AG08395 (cell line): ENCODE results near the gene ANXA10.
A peak's percentile ranks its signal among the peaks of the same experiment; 100 is the strongest.
"Not testable (repeated sequence)": the region's sequence is repeated elsewhere in the genome, so short reads cannot be mapped to it uniquely, and the experiment has no call there.

ENCODE experiments used
- DNase-seq: peaks from one replicate; pipeline ENCODE4 v3.0.0; 2012; ENCODE audit warnings: mixed read lengths, low spot score

Gene ANXA10, protein sequence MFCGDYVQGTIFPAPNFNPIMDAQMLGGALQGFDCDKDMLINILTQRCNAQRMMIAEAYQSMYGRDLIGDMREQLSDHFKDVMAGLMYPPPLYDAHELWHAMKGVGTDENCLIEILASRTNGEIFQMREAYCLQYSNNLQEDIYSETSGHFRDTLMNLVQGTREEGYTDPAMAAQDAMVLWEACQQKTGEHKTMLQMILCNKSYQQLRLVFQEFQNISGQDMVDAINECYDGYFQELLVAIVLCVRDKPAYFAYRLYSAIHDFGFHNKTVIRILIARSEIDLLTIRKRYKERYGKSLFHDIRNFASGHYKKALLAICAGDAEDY

DNA sequence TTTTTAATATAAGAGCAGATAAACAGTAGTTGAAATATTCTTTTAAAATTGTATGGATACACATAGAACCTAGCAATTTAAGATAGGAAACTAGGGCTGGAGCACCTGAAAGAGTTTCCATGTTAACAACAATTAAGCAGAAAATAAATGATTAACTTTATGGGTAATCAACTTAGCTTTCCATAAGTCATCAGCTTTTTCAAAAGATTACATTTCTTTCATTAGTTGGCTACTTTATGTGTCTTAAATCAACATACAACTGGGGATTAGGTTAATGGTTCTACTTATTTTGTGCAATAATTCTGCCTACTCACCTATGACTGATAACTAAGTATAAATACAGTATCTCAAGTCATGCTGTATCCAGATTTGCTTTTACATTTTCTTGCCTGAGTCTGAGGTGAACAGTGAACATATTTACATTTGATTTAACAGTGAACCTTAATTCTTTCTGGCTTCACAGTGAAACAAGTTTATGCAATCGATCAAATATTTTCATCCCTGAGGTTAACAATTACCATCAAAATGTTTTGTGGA, at the start of gene ANXA10:
ANXA10 (plus strand) TSS at position 362 of the 537 bp plus-strand sequence; CDS start at position 526, 164 bp downstream.
- DNase-seq, result no peak

DNA sequence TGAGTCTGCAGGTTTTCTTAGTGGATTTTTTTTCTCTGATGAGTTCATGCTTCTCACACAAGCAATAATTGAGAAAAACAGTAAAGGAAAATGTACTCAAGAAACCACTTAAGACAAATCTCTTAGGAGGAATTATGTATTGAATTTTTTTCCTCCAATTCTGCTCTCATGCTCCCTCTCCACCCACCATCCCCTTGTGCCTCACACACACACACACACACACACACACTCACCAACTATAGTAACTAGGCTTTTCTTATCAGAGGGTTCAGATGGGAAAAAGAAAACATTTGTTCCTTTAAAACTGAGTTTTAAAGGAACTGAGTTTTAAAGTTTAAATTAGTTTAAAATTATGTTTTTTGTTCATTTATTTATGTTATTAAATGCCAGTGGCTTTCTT, 47.0 kb upstream of the ANXA10 start:
- no peak for DNase-seq

DNA sequence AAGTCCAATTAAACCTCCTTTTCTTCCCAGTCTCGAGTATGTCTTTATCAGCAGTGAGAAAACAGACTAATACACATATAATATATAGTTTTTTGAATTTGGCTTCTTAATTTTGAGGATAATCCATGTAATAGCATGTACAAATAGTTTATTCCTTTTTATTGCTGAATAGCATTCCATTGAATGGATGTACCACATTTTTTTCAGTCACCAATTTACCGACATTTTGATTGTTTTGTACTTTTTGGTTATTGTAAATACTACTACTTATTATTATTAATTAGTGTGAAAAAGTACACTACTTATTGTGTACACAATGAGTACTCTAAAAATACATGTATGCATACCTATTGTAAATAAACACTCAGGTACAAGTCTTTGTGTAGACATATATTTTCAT, 42.3 kb upstream of the ANXA10 start:
- DNase-seq, result no peak

DNA sequence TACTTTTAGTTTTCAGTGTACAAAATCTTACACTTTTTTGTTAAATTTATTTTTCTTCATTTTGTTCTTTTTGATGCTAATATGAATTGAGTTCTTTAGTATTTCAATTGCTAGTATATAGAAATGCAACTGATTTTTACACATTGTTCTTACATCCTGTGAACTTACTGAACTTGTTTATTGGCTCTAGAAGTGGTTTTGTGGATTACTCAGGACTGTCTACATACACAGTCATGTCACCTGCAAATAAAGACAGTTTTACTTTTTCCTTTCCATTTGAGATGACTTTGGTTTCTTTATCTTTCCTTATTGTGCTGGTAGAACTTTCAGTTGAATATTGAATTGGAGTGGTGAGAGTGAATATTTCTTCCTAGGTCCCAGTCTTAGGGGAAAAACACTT, 40.8 kb upstream of the ANXA10 start:
- DNase-seq, result no peak

DNA sequence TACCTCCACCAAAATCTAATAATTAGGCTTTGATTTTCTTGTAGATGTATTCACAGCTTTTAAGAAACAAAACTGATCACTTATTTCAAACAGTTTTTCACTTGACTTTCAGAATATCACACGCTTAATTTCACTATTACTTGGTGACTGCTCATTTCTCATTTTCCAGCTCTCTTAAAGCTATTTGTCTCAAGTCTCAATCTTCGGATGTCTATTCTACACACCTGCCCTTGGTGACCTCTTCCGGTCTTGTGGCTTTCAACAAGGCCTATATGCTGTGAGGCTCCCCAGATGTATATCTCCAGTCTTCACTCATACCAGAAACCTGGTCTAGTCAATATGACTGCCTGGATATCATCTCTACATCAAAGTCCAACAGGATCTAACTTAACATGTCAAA, 34.9 kb upstream of the ANXA10 start:
- DNase-seq, result no peak

DNA sequence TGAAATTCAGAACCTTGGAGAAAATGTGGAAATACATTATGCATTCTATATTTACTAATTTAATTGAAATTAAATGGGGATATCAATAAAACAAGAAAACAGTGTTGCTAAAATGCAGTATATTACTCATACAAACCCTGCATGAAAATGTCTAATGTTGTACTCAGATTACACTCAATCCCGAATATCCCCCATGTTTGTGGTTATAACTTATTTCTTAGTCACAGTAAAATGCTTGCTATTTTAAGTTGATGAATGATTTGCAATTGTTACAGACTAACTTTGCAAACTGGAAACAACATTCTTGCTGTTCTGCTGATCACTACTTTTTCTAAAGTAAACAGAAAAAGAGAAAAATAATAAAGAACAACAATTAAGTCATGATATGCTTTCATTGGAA, 33.1 kb upstream of the ANXA10 start:
- DNase-seq, result no peak

DNA sequence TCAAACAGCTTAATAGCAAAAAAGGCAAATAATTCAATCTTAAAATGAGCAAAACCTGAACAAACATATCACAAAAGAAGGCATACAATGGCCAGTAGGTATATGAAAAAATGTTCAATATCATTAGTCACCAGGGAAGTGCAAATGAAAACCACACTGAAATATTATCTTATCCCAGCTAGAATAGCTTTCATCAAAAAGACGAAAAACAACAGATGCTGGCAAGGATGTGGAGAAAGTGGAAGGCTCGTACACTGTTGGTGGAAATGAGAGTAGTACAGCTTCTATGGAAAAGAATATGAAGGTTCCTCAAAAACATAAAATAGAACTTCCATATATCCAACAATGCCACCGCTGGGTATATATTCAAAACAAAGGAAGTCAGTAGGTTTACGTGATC, 29.3 kb upstream of the ANXA10 start:
- no peak for DNase-seq

DNA sequence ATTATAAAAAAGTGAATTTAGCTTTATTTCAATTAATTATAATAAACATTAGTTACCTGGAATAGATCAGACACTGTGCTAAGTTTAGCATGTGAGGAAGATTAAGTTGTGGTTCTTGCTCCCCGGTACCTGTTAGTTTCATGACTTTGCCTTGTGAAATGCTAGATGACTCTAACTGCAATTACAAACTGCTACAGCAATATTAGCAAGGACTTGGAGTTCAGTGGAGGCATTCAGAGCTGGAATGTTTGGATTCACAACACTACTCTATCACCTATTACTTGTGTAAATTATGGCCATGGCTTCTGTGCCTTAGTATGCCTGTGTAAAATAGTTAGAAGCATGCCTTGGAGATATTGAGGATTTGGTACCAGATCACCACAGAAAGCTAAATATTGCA, 21.4 kb upstream of the ANXA10 start:
- DNase-seq, result no peak

DNA sequence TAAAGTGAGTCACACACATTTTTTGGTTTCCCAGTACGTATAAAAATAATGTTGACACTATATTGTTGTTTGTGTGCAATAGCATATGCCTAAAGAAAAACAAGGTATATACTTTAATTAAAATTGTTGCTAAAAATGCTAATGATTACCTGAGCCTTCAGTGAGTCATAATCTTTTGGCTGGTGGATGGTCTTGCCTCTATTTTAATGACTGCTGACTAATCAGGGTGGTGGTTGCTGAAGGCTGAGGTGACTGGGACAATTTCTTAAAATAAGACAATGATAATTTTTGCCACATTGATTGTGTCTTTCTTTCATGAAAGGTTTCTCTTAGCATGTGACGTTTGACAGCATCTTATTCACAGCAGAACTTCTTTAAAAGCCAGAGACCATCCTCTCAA, 21.0 kb upstream of the ANXA10 start:
- no peak for DNase-seq

DNA sequence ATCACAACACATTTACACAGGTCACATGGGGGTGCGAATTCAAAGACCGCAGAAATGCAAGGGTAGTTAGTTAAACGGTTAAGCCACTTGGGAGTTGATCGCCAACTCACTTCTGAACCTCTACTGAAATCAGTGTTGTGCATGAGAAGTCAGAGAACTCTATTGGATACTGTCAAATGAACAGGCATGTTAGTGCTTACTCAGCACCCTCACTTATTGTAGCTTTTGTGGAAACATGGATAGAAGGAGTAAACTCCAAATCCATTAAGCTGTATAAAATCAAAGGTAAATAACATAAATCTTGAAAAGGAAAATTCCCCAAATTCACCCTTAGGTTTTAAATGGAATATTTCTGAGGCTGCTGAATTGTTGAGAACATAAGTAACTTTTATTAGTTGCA, 17.5 kb upstream of the ANXA10 start:
- DNase-seq, result no peak

DNA sequence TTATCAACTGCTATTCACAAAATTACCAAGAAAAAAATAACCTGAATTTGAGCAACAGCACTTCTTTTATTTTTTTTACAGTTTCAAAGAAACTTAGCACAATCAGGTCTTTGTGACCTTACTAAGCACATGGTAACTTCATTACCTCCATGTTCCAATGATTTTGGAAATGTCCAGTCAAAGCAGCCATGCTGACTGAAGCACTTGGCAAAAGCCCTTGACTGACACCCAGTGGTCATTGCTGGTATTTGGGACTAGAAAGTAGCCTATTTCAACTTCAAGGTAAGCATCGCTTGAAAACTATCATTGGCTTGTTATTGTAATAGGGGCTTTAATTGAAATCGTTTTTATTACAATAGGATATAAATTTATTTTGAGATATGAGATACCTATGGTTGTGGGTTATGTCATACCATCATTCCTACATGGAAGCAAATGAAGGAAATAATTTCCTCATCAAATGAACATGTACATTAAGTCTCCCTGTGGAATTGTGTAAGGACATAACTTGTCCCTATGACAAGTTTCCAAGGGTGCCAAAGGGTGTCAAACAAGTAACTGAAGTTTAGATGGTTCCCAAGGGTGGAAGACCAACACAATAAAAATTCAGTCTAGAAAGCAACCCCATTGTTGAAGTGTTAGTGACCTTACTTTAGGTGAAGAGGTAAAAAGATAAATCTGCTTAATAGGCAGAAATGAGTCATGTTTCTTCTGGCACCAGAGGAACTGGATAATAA, 15.2 kb upstream of the ANXA10 start:
- DNase-seq, result peak; percentile 63

DNA sequence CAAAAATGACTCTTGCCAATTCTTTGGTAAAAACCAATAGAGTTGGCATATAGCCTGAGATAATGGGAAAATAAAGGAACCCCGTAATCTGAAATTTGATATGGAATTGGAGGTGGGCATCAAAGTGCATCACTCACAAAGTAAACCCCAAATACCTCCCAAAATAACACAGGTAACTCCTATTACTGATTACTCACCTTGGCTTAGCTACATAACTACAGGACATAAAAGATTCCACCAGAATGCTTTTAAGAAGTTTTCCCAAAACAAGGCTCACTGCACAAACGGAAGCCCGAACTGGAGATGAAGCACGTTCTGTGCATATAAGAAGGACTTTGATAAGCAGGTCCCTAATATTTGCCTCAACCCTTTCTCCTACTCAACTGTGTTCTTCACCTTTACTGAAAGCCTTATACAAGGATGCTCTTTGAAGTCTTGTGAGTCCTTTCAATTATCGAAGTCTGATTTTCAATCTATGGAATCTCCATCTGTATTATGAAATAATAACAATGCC, 14.6 kb upstream of the ANXA10 start:
- DNase-seq, result no peak

DNA sequence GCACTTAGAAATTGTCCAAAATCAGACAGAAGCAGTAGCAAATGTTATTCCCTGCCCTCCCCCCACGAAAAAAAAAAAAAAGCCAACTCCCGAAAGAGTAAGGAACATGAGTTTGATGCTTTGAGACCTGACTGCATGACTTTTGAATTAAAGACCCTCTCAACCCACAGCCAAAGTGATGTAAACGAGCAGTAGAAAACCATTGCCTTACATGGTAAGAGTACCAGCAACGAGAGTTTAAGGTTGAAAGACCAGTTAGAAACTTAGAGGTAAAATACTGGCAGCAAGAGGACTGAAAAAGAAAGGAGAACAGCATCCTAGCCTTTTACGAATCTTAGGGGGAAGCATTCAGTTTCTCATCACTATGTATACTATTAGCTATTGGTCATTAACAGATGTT, 10.0 kb upstream of the ANXA10 start:
- no peak for DNase-seq

DNA sequence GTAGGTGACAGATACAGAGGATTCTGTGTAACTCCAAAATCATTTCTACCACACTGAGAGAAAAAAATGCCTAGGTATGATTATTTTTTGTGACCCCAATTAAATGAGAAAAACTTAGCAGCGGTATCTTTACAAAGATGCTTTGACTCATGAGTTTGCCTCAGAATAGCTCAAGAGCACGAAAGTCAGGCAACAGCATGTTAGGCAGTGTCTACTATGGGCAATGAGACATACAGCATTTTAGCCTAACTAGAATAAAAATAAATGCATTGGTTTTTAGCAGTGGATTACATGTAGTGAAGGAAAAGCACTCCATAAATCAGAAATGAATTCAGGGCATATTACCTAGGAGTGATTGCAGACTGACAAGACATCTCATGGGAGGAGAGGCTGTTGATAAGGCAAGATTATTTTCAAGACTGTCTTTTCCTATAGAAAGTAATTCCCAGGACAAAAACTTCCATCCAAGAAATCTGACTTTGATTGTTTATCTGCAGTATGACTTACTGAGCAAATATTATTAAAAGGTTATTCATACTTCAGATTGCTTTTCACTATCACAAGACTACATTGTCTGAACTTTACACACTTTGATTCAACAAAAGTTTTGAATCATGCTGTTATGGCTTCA, 3.6 kb downstream of the ANXA10 start:
- DNase-seq, result no peak

DNA sequence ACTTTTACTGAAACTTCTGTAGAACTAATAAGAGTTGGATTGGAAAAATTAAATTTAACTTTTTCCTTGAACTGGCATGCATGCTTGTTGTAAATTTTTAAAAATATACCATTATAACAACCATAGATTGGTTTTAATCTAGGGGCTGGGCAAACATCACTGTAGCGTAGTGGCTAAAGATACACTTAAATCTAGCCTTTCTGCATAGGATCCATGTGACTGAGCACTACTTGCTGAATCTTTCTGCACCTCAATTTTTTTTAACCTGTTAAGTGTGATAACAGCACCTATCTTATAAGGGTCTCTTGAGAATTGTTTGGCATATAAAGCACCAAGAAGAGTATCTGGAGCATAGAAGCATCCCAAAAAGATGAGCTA, 4.1 kb downstream of the ANXA10 start:
- no peak for DNase-seq

DNA sequence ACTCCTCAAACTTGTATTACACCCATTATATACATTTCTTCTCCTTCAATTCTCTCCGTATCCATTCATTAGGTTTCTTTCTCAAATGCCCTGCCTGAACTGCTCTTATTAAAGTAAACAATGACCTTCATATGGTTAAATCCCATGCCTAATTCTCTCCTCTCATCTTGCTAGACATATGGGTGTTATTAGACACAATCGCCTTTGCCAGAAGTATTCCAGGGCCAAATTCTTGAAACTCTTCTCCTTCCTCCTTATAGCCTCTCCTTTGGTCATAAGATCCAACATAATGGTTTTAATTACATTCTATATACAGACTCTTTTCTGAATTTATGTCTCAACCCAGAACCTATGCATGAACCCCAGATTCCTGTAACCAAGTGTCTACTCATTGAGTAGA, 4.8 kb downstream of the ANXA10 start:
- no peak for DNase-seq

DNA sequence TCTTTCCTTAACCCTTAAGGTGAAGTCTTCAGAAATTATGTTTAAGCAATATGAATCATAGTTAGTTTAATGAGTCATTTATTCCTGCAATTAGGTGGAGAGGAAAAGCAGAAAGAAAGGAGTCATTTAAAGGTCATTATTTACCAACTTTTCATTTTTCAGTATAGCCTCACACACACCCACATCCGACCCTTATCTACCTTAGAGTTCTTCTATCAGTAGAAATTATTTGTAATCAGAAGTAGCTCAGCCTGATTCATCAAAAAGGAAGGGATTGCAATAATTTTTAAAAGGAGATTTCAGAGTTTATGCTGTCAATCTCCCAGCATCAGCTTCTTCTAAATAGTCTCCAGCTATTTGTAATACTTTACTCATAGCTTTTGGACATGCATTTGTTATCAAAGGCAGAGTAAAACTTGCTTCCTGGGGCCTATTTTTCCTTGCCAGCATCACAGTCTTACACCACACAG, 5.9 kb downstream of the ANXA10 start:
- DNase-seq, result no peak

DNA sequence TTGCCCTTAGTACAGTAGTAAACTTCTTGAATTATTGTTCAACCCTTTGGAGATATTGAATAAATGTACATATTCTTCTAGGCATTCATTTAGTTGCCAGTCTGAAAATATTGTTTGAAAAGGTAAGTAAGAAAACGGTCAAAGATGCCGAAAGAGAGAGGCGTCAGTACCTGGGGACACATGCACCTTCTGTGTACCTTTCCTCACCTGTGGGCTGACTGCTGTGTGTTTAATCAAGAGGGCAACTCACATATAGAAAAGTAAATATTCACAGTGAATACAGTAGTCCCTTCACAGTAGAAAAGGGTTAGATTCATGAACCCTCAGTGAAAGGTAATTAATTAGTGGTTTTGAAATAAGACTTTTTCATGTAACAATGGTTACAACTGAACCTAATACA, 6.9 kb downstream of the ANXA10 start:
- DNase-seq, result no peak

DNA sequence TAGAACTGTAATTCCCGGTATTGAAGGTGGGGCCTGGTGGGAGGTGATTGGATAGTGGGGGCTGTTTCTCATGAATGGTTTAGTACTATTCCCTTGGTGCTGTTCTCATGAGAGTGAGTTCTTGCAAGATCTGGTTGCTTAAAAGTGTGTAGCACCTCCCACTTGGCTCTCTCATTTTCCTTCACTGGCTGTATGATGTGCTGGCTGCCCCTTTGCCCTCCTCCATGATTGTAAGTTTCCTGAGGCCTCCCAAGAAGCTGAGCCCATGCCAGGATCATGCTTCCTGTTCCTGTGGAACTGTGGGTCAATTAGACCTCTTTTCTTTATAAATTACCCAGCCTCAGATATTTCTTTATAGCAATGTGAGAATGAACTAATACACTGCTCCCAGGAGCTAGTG, 8.7 kb downstream of the ANXA10 start:
- DNase-seq, result no peak

DNA sequence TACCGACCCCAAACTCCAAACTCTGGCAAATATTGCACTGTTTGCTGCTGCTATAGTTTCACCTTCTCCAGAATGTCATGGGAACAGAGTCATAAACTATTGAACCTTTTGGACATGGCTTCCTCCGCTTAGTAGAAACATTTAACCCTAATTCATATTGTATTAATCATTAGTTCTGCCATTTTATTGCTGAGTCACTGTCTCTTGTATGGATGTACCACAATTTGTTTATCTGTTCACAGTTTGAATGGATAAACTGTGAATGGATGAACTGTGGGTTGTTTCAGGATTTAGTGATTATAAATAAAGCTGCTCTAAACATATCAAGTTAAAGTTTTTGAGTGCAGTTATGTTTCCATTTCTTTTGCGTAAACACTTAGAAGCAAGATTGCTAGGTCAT, 10.1 kb downstream of the ANXA10 start:
- no peak for DNase-seq

DNA sequence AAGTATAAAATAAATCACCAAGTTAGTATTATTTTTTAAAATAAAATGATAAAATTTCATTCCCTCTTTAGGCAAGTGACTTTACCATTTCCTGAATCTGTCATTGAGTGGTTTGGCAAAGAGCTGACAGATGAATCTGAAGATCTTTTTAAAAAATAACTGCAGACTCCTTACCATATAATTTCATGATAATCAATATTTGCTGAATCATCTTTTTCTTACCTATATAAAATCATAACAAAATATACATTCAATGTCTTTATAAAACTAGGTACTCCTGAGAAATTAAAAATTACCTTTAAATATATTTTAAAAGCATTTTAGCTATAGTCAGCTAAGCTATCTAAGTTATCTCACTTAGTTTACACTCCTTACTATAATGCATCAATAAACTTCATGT, 17.2 kb downstream of the ANXA10 start:
- DNase-seq, result no peak

DNA sequence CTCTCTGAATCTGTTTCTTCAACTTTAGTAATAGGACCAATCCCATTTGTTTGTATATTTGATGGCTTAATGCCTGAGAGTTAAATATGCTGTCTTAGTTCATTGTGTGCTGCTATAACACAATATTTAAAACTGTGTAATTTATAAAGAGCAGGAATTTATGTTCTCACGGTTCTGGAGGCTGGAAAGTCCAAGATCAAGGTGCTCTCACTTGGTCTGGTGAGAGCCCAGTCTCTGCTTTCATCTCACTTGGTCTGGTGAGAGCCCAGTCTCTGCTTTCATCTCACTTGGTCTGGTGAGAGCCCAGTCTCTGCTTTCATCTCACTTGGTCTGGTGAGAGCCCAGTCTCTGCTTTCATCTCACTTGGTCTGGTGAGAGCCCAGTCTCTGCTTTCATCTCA, 20.7 kb downstream of the ANXA10 start:
- not testable (repeated sequence) for DNase-seq
